ENCODE measurements around the gene POMT1.
"Not testable (repeated sequence)": the region's sequence is repeated elsewhere in the genome, so short reads cannot be mapped to it uniquely, and the experiment has no call there.

POMT1 gene

GRCh38 chr9:131523451-131524435 is 21.0 kb downstream of the POMT1 start:
- no peak for DNase-seq (ENCODE audit: low read depth in 1 of 2, low spot score in 1 of 2)

DNA sequence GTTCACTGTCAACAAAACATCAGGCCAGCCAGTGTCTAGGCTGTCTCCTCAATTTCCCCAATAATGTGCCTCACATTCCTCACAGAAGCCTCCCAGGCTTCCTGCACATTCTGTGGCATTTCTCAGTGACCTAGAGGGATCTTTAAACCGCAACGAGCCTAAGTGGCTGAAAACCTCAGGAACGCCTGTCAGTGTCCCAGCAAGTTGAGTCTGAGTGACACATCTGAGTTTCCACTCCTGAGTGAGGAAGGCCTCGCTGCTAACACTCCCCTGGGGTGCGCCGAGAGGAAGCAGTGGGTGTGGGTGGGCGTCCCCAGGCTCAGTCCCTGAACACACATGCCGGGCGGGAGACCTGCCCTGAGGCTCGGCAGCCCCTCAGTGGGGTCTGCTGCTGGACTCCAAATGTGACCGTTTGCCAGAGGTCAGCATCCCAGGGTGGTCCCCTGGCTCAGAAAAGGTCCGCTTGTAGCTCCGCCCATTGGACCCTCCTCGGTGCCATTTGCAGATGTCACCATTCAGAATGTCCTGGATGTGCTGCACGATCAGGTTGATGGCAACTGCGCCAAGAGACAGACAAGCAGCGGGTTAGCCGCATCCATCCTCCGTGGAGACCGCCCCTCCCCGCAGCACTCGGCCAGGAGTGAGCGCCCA is 22.1 kb downstream of the POMT1 start:
- DNase-seq (ENCODE audit: low read depth in 1 of 2, low spot score in 1 of 2): no peak

- no peak for DNase-seq (ENCODE audit: low read depth in 1 of 2, low spot score in 1 of 2)
Measured at GRCh38 chr9:131525643-131526565, 23.2 kb downstream of the POMT1 start.

GRCh38 chr9:131528186-131528585 is 25.5 kb downstream of the POMT1 start:
- DNase-seq (ENCODE audit: low read depth in 1 of 2, low spot score in 1 of 2): no peak

- DNase-seq (ENCODE audit: low read depth in 1 of 2, low spot score in 1 of 2): no peak
Measured at GRCh38 chr9:131528886-131529505, 26.3 kb downstream of the POMT1 start.

DNA sequence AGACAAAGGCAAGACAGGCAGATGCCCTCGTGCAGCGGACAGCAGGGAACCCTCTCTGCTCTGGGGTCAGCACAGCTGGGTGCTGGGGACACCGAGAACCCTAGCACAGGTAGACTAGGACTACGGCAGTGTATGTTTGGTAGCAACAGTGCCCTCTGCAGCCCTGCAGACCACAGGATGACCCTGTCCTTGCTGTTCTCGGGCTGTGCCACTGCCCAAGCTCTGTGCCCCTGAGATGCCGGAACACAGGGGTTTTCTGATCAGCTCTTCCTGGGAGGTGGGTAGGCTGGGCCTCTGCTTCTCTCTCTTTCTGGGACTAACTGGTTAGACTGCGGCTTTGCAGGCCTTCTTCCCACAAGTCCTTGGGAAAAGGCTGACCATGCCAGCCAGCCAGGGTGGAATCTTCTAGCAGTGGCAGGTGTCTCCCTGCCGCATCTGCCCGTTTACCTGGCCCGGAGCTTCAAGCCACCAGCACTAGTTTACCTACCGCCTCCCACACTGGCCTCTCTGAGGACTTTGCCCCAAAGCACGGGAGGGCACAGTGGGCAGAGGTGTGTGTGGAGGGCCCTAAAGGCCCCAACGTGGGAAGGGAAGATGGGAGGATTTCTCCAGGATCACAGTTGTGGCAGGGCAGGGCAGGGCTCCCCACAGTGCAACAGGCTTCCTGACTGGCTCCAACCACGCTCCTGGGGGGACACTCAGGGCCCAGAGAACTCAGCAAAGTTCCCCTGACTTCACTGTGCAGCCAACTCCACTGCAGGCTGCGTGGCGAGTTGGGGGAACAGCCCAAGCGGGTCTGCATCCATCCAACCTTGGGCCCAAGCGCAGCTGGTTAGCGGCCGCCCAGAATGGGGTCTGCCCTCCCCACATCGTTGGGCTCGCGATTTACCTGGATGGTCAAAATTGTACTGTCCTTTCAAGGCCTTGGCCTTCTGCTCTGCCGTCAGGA is 27.2 kb downstream of the POMT1 start:
- DNase-seq (ENCODE audit: low read depth in 1 of 2, low spot score in 1 of 2): no peak

DNA sequence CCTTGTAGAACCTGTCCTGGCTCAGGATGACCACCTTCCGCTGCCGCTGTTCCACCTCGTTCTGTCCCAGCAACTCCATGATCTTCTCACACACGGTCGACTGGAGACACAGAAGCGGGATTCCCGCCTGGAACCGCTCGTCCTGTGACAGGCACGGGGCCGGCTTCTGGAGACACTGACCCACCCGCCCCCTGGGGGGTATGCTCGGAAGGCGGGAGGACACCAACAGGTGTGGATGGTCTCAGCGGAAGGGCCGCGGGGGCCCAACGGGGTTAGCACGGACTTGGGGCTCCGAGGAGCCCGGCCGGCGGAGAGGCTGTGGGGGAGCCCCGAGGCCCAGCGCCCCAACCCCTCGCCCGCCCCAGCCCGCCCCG is 27.8 kb downstream of the POMT1 start:
- DNase-seq (ENCODE audit: low read depth in 1 of 2, low spot score in 1 of 2): no peak

- peak; percentile 49 to 62 for DNase-seq (ENCODE audit: low read depth in 1 of 2, low spot score in 1 of 2)
Measured at GRCh38 chr9:131530920-131531832, 28.5 kb downstream of the POMT1 start, which contains the start of gene UCK1. UCK1 (minus strand) TSS chr9:131531263; CDS start chr9:131531174, 89 bp downstream.

- no peak for DNase-seq (ENCODE audit: low read depth in 1 of 2, low spot score in 1 of 2)
Measured at GRCh38 chr9:131534721-131535237, 32.1 kb downstream of the POMT1 start.

DNA sequence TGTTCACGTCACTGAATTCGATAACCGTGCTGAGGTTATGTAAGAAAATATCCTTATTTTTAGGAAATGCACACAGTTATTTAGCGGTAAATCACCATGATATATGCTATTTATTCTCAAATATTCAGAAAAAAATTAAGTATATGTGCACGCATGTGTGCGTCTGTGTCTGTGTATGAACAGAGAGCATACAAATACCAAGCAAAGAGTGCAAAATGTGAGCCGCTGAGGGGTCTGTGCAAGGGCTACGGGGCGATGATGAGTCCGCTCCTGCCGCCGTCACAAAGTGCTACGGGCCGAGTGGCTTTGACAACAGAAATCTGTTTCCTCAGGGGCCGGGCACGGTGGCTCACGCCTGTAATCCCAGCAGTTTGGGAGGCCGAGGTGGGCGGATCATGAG is 35.2 kb downstream of the POMT1 start:
- no peak for DNase-seq (ENCODE audit: low read depth in 1 of 2, low spot score in 1 of 2)

- no peak for DNase-seq (ENCODE audit: low read depth in 1 of 2, low spot score in 1 of 2)
Measured at GRCh38 chr9:131539223-131539923, 36.7 kb downstream of the POMT1 start.

DNA sequence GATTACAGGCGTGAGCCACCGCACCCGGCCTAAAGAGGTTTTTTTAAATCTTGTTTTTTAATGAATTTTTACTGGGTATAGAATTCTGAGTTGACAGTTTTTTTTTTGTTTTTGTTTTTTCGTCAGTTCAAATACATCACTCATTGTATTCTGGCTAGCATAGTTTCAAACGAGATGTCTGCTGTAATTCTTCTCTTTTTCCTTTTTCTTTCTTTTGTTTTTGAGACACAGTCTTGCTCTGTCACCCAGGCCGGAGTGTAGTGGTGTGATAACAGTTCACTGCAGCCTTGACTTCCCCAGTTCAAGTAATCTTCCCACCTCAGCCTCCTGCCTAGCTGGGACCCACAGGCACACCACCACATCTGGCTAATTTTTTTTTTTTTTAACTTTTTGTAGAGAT is 40.4 kb downstream of the POMT1 start:
- DNase-seq (ENCODE audit: low read depth in 1 of 2, low spot score in 1 of 2): no peak

- DNase-seq (ENCODE audit: low read depth in 1 of 2, low spot score in 1 of 2): no peak
Measured at GRCh38 chr9:131545003-131545785, 42.5 kb downstream of the POMT1 start, which contains the start of gene PRRT1B. PRRT1B (plus strand) TSS chr9:131545523; CDS start chr9:131545616, 93 bp downstream.

- DNase-seq (ENCODE audit: low read depth in 1 of 2, low spot score in 1 of 2): no peak
Measured at GRCh38 chr9:131545786-131546335, 43.1 kb downstream of the POMT1 start.

GRCh38 chr9:131546336-131547084 is 43.8 kb downstream of the POMT1 start:
- DNase-seq (ENCODE audit: low read depth in 1 of 2, low spot score in 1 of 2): no peak

DNA sequence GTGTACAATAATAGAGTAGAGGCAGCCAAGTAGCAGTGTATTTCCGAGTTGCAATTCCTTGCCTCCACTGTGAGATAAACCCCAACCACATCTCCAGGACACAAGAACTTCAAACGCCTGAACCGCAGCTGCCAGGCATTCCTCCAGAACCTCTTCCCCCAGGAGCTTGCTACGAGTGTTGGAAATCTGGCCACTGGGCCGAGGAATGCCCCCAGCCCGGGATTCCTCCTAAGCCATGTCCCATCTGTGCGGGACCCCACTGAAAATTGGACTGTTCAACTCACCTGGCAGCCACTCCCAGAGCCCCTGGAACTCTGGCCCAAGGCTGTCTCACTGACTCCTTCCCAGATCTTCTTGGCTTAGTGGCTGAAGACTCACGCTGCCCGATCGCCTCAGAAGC is 46.5 kb downstream of the POMT1 start:
- not testable (repeated sequence) for DNase-seq (ENCODE audit: low read depth in 1 of 2, low spot score in 1 of 2)

Data from activated CD4-positive, alpha-beta T cell treated with anti-CD3 and anti-CD28 coated beads, Interleukin-2, amount 50 U/mL, for 24 hours (primary cell).